ENCODE data around the gene SLC16A6.
"Not testable (repeated sequence)": the region's sequence is repeated elsewhere in the genome, so short reads cannot be mapped to it uniquely, and the experiment has no call there.

The SLC16A6 gene

GRCh38 chr17:68232741-68233140 is 58.2 kb downstream of the SLC16A6 start:
- H3K27ac ChIP-seq (ENCODE audit: low read length); DNase-seq (ENCODE audit: low read depth, low spot score); H3K27me3 ChIP-seq (ENCODE audit: control insufficient read depth, insufficient read depth, low read length); H3K4me3 ChIP-seq (ENCODE audit: low read length); H3K9me3 ChIP-seq (ENCODE audit: control insufficient read depth, insufficient read depth, low read length); H3K4me1 ChIP-seq (ENCODE audit: control insufficient read depth, insufficient read depth, low read length); H3K36me3 ChIP-seq (ENCODE audit: control insufficient read depth, insufficient read depth, low read length): not testable (repeated sequence)
- WGBS (ENCODE audit: insufficient coverage, insufficient read length), result no CpG with 5 or more reads among the region's 1 CpG

- no peaks in the 10 kb centered on the region for H3K9me3 ChIP-seq (ENCODE audit: control insufficient read depth, insufficient read depth, low read length)
- no peak overlapping the region for H3K4me3 ChIP-seq (ENCODE audit: low read length)
- H3K36me3 ChIP-seq (ENCODE audit: control insufficient read depth, insufficient read depth, low read length), result no peaks in the 10 kb centered on the region; the same call in 1 of the 2 replicates
- no peaks in the 10 kb centered on the region for H3K4me1 ChIP-seq (ENCODE audit: control insufficient read depth, insufficient read depth, low read length)
- no peak overlapping the region for H3K27ac ChIP-seq (ENCODE audit: low read length)
- no peaks in the 10 kb centered on the region for H3K27me3 ChIP-seq (ENCODE audit: control insufficient read depth, insufficient read depth, low read length)
- no peak for DNase-seq (ENCODE audit: low read depth, low spot score)
- WGBS (ENCODE audit: insufficient coverage, insufficient read length), result no CpG with 5 or more reads among the region's 1 CpG
Observed at GRCh38 chr17:68231541-68231940, 59.4 kb downstream of the SLC16A6 start.

DNA sequence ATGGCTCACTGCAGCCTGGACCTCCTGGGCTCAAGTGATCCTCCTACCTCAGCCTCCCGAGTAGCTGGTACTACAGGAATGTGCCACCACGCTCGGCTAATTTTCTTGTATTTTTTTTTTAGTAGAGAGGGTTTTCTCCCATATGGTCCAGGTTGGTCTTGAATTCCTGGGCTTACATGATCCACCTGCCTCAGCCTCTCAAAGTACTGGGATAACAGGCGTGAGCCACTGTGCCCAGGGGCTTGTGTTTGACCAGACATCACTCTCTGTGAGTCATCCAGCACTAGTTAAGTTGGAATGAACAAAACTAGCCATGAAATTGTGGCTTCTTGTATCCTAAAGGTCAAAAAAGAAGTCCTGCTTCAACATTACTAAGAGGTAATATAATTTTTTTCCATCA is 59.8 kb downstream of the SLC16A6 start:
- H3K36me3 ChIP-seq (ENCODE audit: control insufficient read depth, insufficient read depth, low read length); H3K27me3 ChIP-seq (ENCODE audit: control insufficient read depth, insufficient read depth, low read length); H3K27ac ChIP-seq (ENCODE audit: low read length); DNase-seq (ENCODE audit: low read depth, low spot score); H3K9me3 ChIP-seq (ENCODE audit: control insufficient read depth, insufficient read depth, low read length); H3K4me3 ChIP-seq (ENCODE audit: low read length); H3K4me1 ChIP-seq (ENCODE audit: control insufficient read depth, insufficient read depth, low read length): not testable (repeated sequence)
- no CpG with 5 or more reads among the region's 4 CpGs for WGBS (ENCODE audit: insufficient coverage, insufficient read length)

DNA sequence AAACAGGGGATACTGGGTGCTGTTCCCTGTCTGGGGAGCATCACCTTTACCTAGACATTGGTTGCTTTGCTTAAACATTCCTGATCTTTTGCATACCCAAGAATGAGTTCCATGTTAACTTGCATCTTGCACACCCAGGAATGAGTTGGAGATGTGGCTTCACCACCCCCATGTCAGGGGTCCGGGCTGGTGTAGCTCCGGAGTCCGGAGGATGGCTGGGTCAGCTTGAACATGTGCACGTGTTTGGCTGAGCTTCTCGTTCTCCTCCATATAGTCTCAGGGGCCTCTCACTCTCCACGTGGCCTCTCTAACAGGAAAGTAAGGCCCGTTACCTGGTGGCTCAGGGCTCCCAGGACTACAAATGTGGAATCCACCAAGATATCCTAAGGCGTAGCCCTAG is 61.3 kb downstream of the SLC16A6 start:
- Histone ChIP-seq H3K27ac (ENCODE audit: low read length) (no peak overlapping the region), H3K4me1 (ENCODE audit: control insufficient read depth, insufficient read depth, low read length) (no peaks in the 10 kb centered on the region), H3K27me3 (ENCODE audit: control insufficient read depth, insufficient read depth, low read length) (no peaks in the 10 kb centered on the region), H3K36me3 (ENCODE audit: control insufficient read depth, insufficient read depth, low read length) (no peaks in the 10 kb centered on the region; the same call in 1 of the 2 replicates), H3K9me3 (ENCODE audit: control insufficient read depth, insufficient read depth, low read length) (no peaks in the 10 kb centered on the region), H3K4me3 (ENCODE audit: low read length) (no peak overlapping the region)
- no peak for DNase-seq (ENCODE audit: low read depth, low spot score)
- no CpG with 5 or more reads among the region's 8 CpGs for WGBS (ENCODE audit: insufficient coverage, insufficient read length)

DNA sequence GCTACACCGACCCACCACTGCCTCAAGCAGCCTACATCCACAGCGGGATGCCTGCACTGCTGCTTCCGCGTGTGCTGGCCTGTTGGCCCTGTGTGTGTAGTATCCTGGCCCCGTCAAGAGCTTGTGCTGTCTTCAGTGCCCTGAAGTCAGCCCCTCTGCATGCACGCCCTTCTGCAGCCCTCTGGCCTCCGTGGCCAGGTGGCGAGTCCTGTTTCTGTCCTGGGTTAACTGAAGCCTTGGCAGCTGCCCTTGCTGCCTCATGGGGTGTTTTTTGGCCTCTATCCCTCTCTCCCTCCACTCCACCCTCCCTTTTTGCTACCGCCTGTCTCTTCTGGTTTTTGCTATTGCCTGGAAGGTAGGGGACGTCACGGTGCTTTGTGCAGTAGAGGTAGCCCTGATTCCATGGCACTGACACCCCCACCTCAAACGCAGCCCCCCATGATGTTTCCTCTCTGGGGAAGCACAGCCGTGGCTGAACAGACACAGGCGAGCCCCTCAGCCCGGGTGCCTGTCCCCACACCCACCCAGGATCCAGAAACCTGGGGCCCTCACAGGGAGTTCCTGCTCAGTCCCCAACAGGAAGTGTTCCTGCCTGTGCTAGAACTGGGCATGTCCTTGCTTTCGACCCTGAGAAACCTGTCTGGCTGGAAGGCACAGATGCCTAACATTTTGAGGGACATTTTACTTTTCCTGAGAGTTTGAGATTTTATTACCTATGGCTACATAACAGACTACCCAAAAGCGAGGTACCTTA is 61.9 kb downstream of the SLC16A6 start:
- WGBS (ENCODE audit: insufficient coverage, insufficient read length), result no CpG with 5 or more reads among the region's 17 CpGs
- Histone ChIP-seq H3K4me1 (ENCODE audit: control insufficient read depth, insufficient read depth, low read length) (no peaks in the 10 kb centered on the region), H3K27ac (ENCODE audit: low read length) (no peak overlapping the region), H3K4me3 (ENCODE audit: low read length) (no peak overlapping the region), H3K27me3 (ENCODE audit: control insufficient read depth, insufficient read depth, low read length) (no peaks in the 10 kb centered on the region), H3K36me3 (ENCODE audit: control insufficient read depth, insufficient read depth, low read length) (no peaks in the 10 kb centered on the region; the same call in 1 of the 2 replicates), H3K9me3 (ENCODE audit: control insufficient read depth, insufficient read depth, low read length) (no peaks in the 10 kb centered on the region)
- no peak for DNase-seq (ENCODE audit: low read depth, low spot score)

GRCh38 chr17:68228039-68228680 is 62.8 kb downstream of the SLC16A6 start:
- WGBS (ENCODE audit: insufficient coverage, insufficient read length), result no CpG with 5 or more reads among the region's 9 CpGs

GRCh38 chr17:68225055-68225454 is 65.9 kb downstream of the SLC16A6 start:
- not testable (repeated sequence) for H3K4me3 ChIP-seq (ENCODE audit: low read length); H3K27ac ChIP-seq (ENCODE audit: low read length); H3K9me3 ChIP-seq (ENCODE audit: control insufficient read depth, insufficient read depth, low read length); H3K36me3 ChIP-seq (ENCODE audit: control insufficient read depth, insufficient read depth, low read length); DNase-seq (ENCODE audit: low read depth, low spot score); H3K27me3 ChIP-seq (ENCODE audit: control insufficient read depth, insufficient read depth, low read length); H3K4me1 ChIP-seq (ENCODE audit: control insufficient read depth, insufficient read depth, low read length)
- no CpG with 5 or more reads among the region's 4 CpGs for WGBS (ENCODE audit: insufficient coverage, insufficient read length)

More at GRCh38 chr17:68228039-68228680, 62.8 kb downstream of the SLC16A6 start:
- not testable (repeated sequence) for DNase-seq (ENCODE audit: low read depth, low spot score); H3K36me3 ChIP-seq (ENCODE audit: control insufficient read depth, insufficient read depth, low read length); H3K27ac ChIP-seq (ENCODE audit: low read length); H3K9me3 ChIP-seq (ENCODE audit: control insufficient read depth, insufficient read depth, low read length); H3K27me3 ChIP-seq (ENCODE audit: control insufficient read depth, insufficient read depth, low read length); H3K4me3 ChIP-seq (ENCODE audit: low read length); H3K4me1 ChIP-seq (ENCODE audit: control insufficient read depth, insufficient read depth, low read length)

DNA sequence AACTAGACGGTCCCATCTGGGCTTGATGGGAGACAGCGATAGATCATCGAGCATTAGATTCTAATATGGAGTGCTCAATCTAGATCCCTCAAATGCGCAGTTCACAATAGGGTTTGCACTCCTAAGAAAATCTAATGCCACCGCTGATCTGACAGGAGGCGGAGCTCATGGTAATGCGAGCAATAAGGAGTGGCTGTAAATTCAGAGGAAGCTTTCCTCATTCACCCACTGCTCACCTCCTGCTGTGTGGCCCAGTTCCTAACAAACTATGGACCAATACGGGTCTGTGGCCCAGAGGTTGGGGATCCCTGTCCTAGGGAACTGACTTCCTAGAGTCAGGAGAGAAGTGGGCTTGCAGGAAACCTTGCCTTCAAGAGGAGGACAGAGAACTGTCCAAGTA is 68.3 kb downstream of the SLC16A6 start:
- H3K4me1 ChIP-seq (ENCODE audit: control insufficient read depth, insufficient read depth, low read length), result no peaks in the 10 kb centered on the region
- DNase-seq (ENCODE audit: low read depth, low spot score), result no peak
- no peaks in the 10 kb centered on the region for H3K36me3 ChIP-seq (ENCODE audit: control insufficient read depth, insufficient read depth, low read length)
- no peaks in the 10 kb centered on the region for H3K27me3 ChIP-seq (ENCODE audit: control insufficient read depth, insufficient read depth, low read length)
- no peak overlapping the region for H3K4me3 ChIP-seq (ENCODE audit: low read length)
- WGBS (ENCODE audit: insufficient coverage, insufficient read length), result no CpG with 5 or more reads among the region's 8 CpGs
- H3K27ac ChIP-seq (ENCODE audit: low read length), result no peak overlapping the region
- no peaks in the 10 kb centered on the region for H3K9me3 ChIP-seq (ENCODE audit: control insufficient read depth, insufficient read depth, low read length)

DNA sequence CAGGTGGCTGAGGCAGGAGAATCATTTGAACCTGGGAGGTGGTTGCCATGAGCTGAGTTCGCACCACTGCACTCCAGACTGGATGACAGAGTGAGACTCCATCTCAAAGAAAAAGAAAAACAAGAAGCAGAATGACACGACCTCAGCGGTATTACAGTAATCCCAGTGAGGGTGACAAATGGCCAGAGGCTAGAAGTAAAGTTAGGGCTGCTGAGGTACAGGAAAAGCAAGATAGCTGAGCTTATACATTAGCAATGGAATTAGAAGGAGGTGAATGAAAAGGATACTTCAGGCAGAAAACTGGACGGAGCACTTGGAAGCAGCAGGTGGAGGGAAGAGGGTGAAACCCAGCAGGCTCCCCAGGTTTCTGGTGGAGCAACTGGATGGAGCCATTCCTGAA is 69.1 kb downstream of the SLC16A6 start:
- Histone ChIP-seq H3K27me3 (ENCODE audit: control insufficient read depth, insufficient read depth, low read length) (no peaks in the 10 kb centered on the region), H3K36me3 (ENCODE audit: control insufficient read depth, insufficient read depth, low read length) (no peaks in the 10 kb centered on the region), H3K4me3 (ENCODE audit: low read length) (no peak overlapping the region), H3K9me3 (ENCODE audit: control insufficient read depth, insufficient read depth, low read length) (no peaks in the 10 kb centered on the region), H3K4me1 (ENCODE audit: control insufficient read depth, insufficient read depth, low read length) (no peaks in the 10 kb centered on the region), H3K27ac (ENCODE audit: low read length) (no peak overlapping the region)
- no peak for DNase-seq (ENCODE audit: low read depth, low spot score)
- no CpG with 5 or more reads among the region's 4 CpGs for WGBS (ENCODE audit: insufficient coverage, insufficient read length)

DNA sequence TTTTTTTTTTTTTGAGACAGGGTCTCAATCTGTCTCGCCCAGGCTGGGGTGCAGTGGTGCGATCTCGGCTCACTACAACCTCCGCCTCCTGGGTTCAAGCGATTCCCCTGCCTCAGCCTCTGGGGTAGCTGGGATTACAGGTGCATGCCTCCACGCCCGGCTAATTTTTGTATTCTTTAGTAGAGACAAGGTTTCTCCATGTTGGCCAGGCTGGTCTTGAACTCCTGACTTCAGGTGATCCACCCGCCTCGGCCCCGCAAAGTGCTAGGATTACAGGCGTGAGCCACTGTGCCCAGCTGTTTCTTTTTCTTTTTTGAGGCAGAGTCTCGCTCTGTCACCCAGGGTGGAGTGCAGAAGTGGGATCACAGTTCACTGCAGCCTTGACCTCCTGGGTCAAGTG is 70.1 kb downstream of the SLC16A6 start:
- not testable (repeated sequence) for H3K27ac ChIP-seq (ENCODE audit: low read length)

DNA sequence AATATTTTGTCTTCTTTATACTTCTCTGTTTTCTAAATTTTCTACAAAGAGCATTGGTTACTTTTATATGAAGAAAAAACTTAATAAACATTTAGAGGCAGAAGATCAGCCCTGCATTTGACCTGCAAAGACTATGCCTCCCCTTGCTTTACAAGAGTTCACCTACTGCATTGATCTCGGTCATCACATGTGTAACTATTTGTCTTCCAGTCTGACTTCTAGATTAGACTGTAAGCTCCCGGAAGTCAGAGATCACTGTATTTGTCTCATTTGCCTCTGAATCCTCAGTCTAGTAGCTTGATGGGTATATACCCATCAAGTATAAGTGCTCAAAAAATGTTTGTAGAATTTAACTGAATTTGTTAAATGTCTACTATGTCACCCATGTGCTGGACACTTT is 70.7 kb downstream of the SLC16A6 start:
- not testable (repeated sequence) for H3K27me3 ChIP-seq (ENCODE audit: control insufficient read depth, insufficient read depth, low read length); H3K27ac ChIP-seq (ENCODE audit: low read length); H3K9me3 ChIP-seq (ENCODE audit: control insufficient read depth, insufficient read depth, low read length); H3K4me3 ChIP-seq (ENCODE audit: low read length); H3K36me3 ChIP-seq (ENCODE audit: control insufficient read depth, insufficient read depth, low read length); H3K4me1 ChIP-seq (ENCODE audit: control insufficient read depth, insufficient read depth, low read length); DNase-seq (ENCODE audit: low read depth, low spot score)
- no CpG with 5 or more reads among the region's 2 CpGs for WGBS (ENCODE audit: insufficient coverage, insufficient read length)

More for the DNA sequence above, 70.1 kb downstream of the SLC16A6 start:
- no CpG with 5 or more reads among the region's 12 CpGs for WGBS (ENCODE audit: insufficient coverage, insufficient read length)
- H3K36me3 ChIP-seq (ENCODE audit: control insufficient read depth, insufficient read depth, low read length); DNase-seq (ENCODE audit: low read depth, low spot score); H3K4me1 ChIP-seq (ENCODE audit: control insufficient read depth, insufficient read depth, low read length); H3K27me3 ChIP-seq (ENCODE audit: control insufficient read depth, insufficient read depth, low read length); H3K9me3 ChIP-seq (ENCODE audit: control insufficient read depth, insufficient read depth, low read length); H3K4me3 ChIP-seq (ENCODE audit: low read length): not testable (repeated sequence)
